BJ (cell line): ENCODE measurements around the gene TBC1D30. TPM values are rescaled to one million over a fixed set of nuclear protein-coding genes. Genes with fewer than 3 reads are reported as not detected.
"Not testable (repeated sequence)": the region's sequence is repeated elsewhere in the genome, so short reads cannot be mapped to it uniquely, and the experiment has no call there.

Experiments used
- CTCF ChIA-PET: fragments of 350-600 bp; formaldehyde crosslinking; extraction: SDS; loops from one replicate; lab custom pipeline; 2021; ENCODE audit warnings: antibody characterized with exemption, inconsistent platforms; lab: Yijun Ruan, JAX
- POLR2A ChIA-PET: fragments of 300-600 bp; sonication (Branson Sonifier 250); formaldehyde crosslinking; extraction: SDS; loops from one replicate; lab custom pipeline; 2021; ENCODE audit warnings: antibody characterized with exemption; lab: Charles Lee
- DNase-seq: peaks from one replicate; pipeline ENCODE4 v3.0.0-alpha.2; 2011; ENCODE audit warnings: low read depth
- H3K27me3 ChIP-seq: 2 replicates; pipeline ENCODE4 v1.6.0; 2011; ENCODE audit warnings: low read length; ENCODE audit not compliant: control insufficient read depth, insufficient read depth
- H3K36me3 ChIP-seq: 2 replicates; pipeline ENCODE4 v1.5.1; 2011; ENCODE audit warnings: low read length; ENCODE audit not compliant: control insufficient read depth, insufficient read depth
- H3K4me3 ChIP-seq: 2 replicates; pipeline ENCODE4 v1.5.1; 2011; ENCODE audit warnings: low read depth, mild to moderate bottlenecking, control low read depth, low read length
- polyA minus RNA-seq: library from RNA; depleted of rRNA, polyadenylated mRNA; stranded (reverse); fragments of >200 nt; gene quantifications from 2 replicates; pipeline ENCODE4 v1.2.3, GENCODE V29; 2011; rRNA and poly(A)+ RNA removed
- polyA plus RNA-seq: library from polyadenylated mRNA; depleted of rRNA; stranded (reverse); fragments of >200 nt; gene quantifications from 2 replicates; pipeline ENCODE4 v1.2.3, GENCODE V29; 2011; rRNA removed
- TF ChIP-seq, protein P1 (sequence below): IDR thresholded peaks from 2 replicates; pipeline ENCODE4 v1.5.1; 2011; ENCODE audit warnings: low read depth, mild to moderate bottlenecking, control low read depth, inconsistent platforms, low read length, moderate library complexity; ENCODE audit not compliant: insufficient read depth

TBC1D30 gene
- 0.22 and 0.23 TPM in 2 replicates for polyA plus RNA-seq
- 0.05 and 0.24 TPM in 2 replicates for polyA minus RNA-seq

DNA sequence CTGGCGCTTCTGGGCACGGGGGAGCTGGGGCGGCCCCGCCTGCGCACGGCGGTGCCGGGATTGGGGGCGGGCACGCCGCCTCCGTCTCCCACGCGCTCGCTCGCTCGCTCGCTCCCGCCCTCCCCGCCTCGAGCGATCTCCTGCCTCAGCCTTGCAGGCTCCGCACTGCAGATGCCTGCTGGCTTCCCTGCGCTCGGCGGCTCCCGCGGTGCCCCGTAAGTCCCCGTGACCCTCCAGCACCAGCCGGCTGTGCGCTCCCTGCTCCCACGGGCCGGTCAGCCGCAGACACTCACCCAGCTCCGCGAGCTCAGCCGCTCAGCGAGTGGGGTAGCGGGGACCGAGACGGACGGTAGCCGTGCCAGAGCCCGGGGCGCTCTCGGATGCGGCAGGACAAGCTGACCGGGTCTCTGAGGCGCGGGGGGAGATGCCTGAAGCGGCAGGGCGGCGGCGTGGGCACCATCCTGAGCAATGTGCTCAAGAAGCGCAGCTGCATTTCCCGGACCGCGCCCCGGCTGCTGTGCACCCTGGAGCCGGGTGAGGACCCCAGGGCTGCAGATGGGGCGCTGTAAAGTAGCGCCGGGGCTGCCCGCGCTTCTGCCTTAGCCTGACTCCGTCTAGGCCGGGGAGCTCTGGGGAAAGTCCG lies at the start of gene TBC1D30:
TBC1D30 (plus strand) TSS at position 148 of the 643 bp plus-strand sequence; CDS start at position 381, 233 bp downstream.
- TF ChIP-seq, protein P1, sequence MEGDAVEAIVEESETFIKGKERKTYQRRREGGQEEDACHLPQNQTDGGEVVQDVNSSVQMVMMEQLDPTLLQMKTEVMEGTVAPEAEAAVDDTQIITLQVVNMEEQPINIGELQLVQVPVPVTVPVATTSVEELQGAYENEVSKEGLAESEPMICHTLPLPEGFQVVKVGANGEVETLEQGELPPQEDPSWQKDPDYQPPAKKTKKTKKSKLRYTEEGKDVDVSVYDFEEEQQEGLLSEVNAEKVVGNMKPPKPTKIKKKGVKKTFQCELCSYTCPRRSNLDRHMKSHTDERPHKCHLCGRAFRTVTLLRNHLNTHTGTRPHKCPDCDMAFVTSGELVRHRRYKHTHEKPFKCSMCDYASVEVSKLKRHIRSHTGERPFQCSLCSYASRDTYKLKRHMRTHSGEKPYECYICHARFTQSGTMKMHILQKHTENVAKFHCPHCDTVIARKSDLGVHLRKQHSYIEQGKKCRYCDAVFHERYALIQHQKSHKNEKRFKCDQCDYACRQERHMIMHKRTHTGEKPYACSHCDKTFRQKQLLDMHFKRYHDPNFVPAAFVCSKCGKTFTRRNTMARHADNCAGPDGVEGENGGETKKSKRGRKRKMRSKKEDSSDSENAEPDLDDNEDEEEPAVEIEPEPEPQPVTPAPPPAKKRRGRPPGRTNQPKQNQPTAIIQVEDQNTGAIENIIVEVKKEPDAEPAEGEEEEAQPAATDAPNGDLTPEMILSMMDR, result no peak
- CTCF ChIA-PET, result interaction anchor here (1.0 to 1.1 kb wide), 2 partner anchors 23 to 28 kb away, joined by 3 to 4 read pairs; no protein-coding TSS in a partner anchor
- Histone ChIP-seq H3K4me3 (peak within 1 kb of the TSS; percentile 26), H3K27me3 (peaks cover 20% of the 10 kb centered on the region), H3K36me3 (no peaks in the 10 kb centered on the region)
- no peak for DNase-seq
- POLR2A ChIA-PET, result no interaction called here

DNA sequence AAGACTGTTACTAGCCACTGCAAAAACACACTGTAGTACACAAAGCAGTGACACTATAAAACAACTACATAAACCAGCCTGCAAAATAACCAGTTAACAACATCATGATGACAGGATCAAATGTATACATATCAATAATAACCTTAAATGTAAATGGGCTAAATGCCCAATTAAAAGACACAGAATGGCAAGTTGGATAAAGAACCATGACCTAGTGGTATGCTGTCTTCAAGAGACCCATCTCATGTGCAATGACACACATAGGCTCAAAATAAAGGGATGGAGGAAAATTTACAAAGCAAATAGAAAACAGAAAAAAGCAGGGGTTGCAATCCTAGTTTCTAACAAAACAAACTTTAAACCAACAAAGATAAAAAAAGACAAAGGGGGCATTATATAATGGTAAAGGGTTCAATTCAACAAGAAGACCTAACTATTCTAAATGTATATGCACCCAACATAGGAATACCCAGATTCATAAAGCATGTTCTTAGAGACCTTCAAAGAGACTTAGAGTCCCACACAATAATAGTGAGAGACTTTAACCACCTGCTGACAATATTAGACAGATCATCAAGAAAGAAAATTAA lies 49.2 kb upstream of the TBC1D30 start:
- H3K4me3 ChIP-seq, H3K27me3 ChIP-seq, POLR2A ChIA-PET, H3K36me3 ChIP-seq, CTCF ChIA-PET, DNase-seq: not testable (repeated sequence)

- Histone ChIP-seq H3K27me3 (peaks cover 30% of the 10 kb centered on the region), H3K4me3 (no peak overlapping the region), H3K36me3 (no peaks in the 10 kb centered on the region)
- DNase-seq, result no peak
- POLR2A ChIA-PET, result no interaction called here
- TF ChIP-seq, protein P1, result no peak
- CTCF ChIA-PET, result interaction anchor here (0.9 to 1.5 kb wide), 3 partner anchors 16 to 30 kb away, joined by 3 to 5 read pairs (median 3); no protein-coding TSS in a partner anchor
These were observed 45.0 kb upstream of the TBC1D30 start for GRCh38 chr12:64779354-64779974.

GRCh38 chr12:64780132-64780530 lies 44.3 kb upstream of the TBC1D30 start:
- ChIA-PET CTCF (interaction anchor here (0.9 to 2.4 kb wide), 4 partner anchors 16 to 29 kb away, joined by 3 to 9 read pairs (median 4); no protein-coding TSS in a partner anchor), POLR2A (no interaction called here)
- no peak overlapping the region for H3K4me3 ChIP-seq
- H3K36me3 ChIP-seq, result no peaks in the 10 kb centered on the region
- H3K27me3 ChIP-seq, result peaks cover 30% of the 10 kb centered on the region
- TF ChIP-seq, protein P1, result no peak
- DNase-seq, result no peak

DNA sequence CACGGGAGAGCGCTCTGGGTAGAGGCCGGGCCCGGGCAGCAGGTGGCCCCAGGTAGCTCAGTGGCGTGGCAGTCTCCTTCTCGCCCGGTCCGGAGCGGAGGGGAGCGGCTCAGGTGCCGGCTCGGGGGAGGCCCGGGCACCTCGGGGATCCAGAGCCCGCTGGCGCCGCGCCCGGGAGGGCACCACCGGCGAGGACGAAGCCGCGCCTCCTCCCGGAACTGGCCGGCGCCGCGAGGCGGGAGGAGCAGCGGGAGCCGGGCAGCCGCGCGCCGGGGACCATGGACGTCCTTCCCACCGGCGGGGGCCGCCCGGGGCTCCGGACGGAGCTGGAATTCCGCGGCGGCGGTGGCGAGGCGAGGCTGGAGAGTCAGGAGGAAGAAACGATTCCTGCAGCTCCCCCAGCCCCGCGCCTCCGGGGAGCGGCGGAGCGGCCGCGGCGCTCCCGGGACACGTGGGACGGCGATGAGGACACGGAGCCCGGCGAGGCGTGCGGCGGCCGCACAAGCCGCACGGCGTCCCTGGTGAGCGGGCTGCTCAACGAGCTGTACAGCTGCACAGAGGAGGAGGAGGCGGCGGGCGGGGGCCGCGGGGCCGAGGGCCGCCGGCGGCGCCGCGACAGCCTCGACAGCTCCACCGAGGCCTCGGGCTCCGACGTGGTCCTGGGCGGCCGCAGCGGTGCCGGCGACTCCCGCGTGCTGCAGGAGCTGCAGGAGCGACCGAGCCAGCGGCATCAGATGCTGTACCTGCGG lies 43.7 kb upstream of the TBC1D30 start:
- ChIA-PET POLR2A (no interaction called here), CTCF (interaction anchor here (0.9 to 2.4 kb wide), 4 partner anchors 15 to 29 kb away, joined by 3 to 9 read pairs (median 4); no protein-coding TSS in a partner anchor)
- no peaks in the 10 kb centered on the region for H3K36me3 ChIP-seq
- peaks cover 30% of the 10 kb centered on the region for H3K27me3 ChIP-seq
- H3K4me3 ChIP-seq, result peak overlapping the region; percentile 26
- TF ChIP-seq, protein P1, result no peak
- no peak for DNase-seq
